Epithelial cell of esophagus (primary cell): Measurements from ENCODE around the gene LIMA1.

Experiments
- DNase-seq: peaks from one replicate; pipeline ENCODE4 v3.0.0; 2010; ENCODE audit warnings: low read depth
- H3K4me3 ChIP-seq: 2 replicates; pipeline ENCODE4 v1.5.1; 2011; ENCODE audit warnings: mild to moderate bottlenecking, low read length, control low read depth
- CTCF ChIP-seq: IDR thresholded peaks from 2 replicates; pipeline ENCODE4 v1.5.1; 2011; ENCODE audit warnings: low read depth, mild to moderate bottlenecking, low read length, control low read depth, inconsistent platforms; ENCODE audit not compliant: insufficient read depth; ENCODE audit errors: missing control alignments

LIMA1 gene

GRCh38 chr12:50246873-50247612 lies 36.3 kb downstream of the LIMA1 start:
- peak; percentile 95 for DNase-seq
- no peak for TF ChIP-seq CTCF
- no peak overlapping the region for H3K4me3 ChIP-seq

GRCh38 chr12:50246197-50246865 lies 37.0 kb downstream of the LIMA1 start:
- no peak overlapping the region for H3K4me3 ChIP-seq
- TF ChIP-seq CTCF = no peak
- DNase-seq = no peak

- no peak for DNase-seq
- H3K4me3 ChIP-seq = no peak overlapping the region
- no peak for TF ChIP-seq CTCF
Observed at GRCh38 chr12:50243507-50243906, 39.8 kb downstream of the LIMA1 start.

GRCh38 chr12:50242751-50243191 lies 40.5 kb downstream of the LIMA1 start:
- no peak overlapping the region for H3K4me3 ChIP-seq
- DNase-seq = no peak
- no peak for TF ChIP-seq CTCF

- TF ChIP-seq CTCF = no peak
- no peak overlapping the region for H3K4me3 ChIP-seq
- no peak for DNase-seq
Observed at GRCh38 chr12:50241178-50241577, 42.1 kb downstream of the LIMA1 start.

- H3K4me3 ChIP-seq = no peak overlapping the region
- no peak for TF ChIP-seq CTCF
- no peak for DNase-seq
Observed at GRCh38 chr12:50240792-50241114, 42.6 kb downstream of the LIMA1 start.
